GM19455 (cell line): Measurements from ENCODE around the gene GBF1.
"Not testable (repeated sequence)": the region's sequence is repeated elsewhere in the genome, so short reads cannot be mapped to it uniquely, and the experiment has no call there.

Source experiments
- ATAC-seq: cut with Tn5 transposase; IDR thresholded peaks from one replicate; pipeline ENCODE4 v1.9.1; 2021; ENCODE audit not compliant: unreplicated experiment

Gene GBF1

DNA sequence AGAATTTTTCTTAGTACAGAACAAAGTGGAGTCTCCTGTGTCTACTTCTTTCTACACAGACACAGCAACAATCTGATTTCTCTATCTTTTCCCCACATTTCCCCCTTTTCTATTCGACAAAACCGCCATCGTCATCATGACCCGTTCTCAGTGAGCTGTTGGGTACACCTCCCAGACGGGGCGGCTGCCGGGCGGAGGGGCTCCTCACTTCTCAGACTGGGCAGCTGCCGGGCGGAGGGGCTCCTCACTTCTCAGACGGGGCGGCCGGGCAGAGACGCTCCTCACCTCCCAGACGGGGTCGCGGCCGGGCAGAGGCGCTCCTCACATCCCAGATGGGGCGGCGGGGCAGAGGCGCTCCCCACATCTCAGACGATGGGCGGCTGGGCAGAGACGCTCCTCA lies 56.0 kb downstream of the GBF1 start:
- ATAC-seq, result not testable (repeated sequence)

- no peak for ATAC-seq
These were observed 57.3 kb downstream of the GBF1 start for GRCh38 chr10:102302611-102303010.

DNA sequence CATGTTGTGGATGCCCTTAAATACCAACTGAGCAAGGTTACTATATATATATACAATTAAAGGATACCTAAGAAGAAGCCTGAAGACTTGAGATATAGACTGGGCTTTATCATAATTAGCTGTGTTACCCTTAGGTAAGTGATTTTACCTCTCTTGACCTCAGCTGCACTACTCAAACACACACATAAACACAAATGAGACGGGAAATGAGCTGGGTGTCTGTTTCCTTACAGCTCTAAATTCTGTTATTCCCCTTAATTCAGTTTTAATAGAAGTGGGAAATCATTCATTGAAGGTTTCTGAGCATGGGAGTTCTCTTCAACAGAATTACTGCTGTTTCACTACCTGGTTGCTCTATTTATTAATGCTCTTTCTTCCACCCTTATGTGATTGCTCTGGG lies 60.7 kb downstream of the GBF1 start:
- no peak for ATAC-seq

GRCh38 chr10:102306710-102307109 lies 61.4 kb downstream of the GBF1 start:
- no peak for ATAC-seq

- ATAC-seq, result not testable (repeated sequence)
These were observed 63.0 kb downstream of the GBF1 start for GRCh38 chr10:102308318-102308717.

DNA sequence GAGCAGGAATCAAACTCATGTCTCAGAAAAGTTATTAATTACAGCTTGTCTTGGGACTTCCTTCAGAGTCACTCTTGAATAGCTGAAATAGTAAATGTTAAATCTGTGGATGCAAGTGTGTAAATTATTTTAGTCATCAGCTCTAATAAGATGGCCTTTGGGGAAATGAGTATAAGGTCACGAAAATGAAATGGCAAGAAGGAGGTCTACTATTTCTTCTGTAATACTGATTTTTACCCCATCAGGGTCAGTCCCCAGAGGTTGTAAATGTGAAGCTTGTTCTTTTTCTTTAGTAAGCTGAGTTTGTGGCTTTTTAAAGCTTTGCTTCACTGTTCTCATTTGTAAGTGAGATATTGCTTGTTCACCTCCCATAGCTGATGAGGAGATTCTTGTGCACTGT lies 63.9 kb downstream of the GBF1 start:
- ATAC-seq, result no peak

- no peak for ATAC-seq
These were observed 64.6 kb downstream of the GBF1 start for GRCh38 chr10:102309916-102310315.

DNA sequence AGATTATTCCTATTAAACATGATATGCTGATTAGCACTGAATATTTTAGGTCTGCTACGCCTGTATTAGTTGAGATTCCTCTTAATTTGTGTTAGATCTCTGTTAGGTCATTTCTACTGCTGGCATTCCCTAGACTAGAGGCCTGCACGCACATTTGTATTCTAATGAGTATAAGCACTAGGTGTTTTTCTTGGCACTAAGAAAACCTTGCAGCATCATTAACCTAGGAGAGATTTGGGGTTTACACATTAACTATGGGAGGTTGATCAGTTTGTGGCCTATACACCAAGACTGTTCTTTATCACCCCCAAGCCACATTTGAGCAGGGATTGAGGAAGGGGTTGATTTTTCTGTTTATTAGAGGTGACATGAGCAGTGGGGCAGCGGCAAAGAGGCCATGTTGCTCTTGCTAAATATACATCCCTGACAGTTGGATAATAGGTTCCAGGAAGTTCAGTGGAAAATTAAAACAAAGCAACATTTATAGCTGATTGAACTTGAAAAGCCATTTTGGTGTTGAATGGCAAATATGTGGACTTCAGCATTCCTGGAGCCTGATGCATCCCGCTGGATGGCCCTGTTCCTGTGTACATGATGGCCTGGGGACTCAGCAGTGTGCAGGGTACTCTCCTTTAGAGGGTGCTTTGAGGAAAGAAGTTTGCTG lies 65.2 kb downstream of the GBF1 start:
- ATAC-seq, result no peak

DNA sequence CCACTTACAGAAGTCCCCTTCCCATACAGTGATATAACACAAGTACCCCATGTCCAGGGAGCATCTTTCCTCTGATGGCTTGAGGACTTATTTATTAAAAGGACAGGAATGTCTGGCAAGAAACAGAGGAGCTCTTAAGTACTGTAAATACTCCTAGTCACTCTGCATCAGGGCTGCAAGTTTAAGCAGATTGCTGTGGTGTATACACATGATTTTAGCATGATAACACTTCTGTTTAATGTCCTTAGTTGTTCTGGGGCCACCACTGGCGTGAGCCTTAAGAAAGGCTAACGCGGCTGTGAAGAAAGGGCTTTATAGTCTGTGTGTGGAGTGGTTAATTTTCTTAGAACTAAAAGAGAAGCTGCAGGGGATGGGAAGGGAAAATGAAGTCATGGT lies 65.7 kb downstream of the GBF1 start:
- no peak for ATAC-seq

DNA sequence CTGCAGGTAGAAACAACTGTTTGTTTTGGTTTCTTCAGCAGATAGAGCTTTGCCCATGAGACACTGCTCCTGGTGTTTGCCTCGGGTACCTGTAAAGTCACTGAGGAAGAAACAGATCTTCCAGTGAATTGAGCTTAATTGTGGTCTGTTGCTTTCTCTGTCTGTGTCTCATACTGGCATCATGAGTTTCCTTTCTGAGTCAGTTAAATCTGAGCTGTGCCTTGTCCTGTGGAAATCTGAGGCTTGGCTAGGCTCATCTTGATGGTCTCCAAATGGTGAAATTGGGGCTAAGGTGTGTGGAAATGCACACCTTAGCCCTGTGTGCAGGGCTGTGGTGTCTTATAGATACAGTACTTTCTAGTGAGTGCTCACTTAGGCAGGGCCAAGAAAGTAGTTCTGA lies 67.4 kb downstream of the GBF1 start:
- no peak for ATAC-seq

DNA sequence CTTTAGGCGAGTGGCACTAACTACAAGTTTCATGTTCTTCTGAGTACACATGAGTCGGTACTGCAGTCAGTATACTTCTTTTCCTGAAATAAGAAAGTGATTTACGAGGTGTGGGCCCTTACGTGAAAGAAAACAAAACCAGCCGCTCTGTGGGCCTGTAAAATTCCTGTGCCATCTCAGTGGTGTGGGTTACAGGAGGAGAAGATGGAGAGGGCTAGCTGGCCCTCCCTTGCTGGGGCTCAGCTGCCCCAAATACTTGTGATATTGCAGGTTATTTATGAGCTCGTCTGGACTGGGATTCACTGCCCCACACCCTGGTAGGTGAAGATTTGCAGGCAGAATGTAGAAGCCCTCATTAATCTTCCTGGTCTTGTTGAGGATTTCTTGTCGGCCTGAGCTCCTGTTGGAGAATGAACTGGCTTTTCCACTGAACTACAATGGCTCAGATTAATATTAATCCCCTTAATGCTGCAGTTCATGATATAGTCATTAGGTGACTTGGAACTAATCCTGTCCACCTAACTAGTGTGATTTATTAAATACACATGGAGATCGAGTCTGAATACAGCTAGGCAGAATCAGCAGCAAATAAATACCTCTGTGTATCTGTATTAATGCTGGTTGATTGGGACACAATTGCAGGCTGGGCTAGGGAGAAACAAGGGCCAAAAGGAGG lies 68.0 kb downstream of the GBF1 start:
- ATAC-seq, result no peak

GRCh38 chr10:102314801-102315200 lies 69.5 kb downstream of the GBF1 start:
- ATAC-seq, result no peak

DNA sequence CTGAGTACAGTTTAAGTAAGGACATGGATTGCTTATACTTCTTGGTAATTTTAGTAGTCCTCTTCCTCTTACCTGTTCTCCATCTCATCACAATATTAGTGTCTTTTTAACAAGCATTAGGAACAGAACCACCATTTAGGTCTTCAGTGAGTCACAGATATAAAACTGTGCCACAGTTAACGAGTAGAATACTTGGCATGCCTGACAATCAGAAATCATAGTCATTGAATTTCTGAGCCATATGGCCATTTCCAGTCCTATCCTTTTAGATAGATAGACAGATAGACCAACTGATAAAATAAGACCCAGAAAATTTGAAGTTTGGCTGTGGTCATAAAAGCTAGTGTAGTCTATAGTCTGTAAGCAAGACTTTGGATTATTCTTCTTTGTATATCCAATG lies 71.1 kb downstream of the GBF1 start:
- ATAC-seq, result no peak

- no peak for ATAC-seq
These were observed 77.6 kb downstream of the GBF1 start for GRCh38 chr10:102322914-102323313.

DNA sequence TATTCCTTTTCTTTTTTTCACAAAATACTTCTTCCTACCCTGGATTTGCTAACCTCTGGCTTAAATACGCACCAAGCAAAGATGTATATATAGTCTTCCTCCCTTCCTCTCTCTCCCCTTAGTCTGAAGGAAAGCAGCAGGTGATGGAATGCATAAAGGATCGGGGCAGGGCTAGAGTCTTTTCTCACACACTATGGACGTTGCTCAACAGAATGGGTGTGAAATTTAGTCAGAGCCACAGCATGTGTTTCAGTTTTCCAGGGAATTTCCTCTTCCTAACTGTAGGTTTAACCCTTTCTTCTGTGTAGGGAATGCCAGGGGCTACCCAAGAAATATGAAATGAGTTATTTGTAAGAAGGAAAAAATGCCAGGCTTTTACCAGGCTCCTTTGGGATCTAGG lies 78.7 kb downstream of the GBF1 start:
- ATAC-seq, result no peak

GRCh38 chr10:102326031-102326430 lies 80.7 kb downstream of the GBF1 start:
- ATAC-seq, result no peak

- ATAC-seq, result no peak
These were observed 81.7 kb downstream of the GBF1 start for GRCh38 chr10:102327002-102327401.

DNA sequence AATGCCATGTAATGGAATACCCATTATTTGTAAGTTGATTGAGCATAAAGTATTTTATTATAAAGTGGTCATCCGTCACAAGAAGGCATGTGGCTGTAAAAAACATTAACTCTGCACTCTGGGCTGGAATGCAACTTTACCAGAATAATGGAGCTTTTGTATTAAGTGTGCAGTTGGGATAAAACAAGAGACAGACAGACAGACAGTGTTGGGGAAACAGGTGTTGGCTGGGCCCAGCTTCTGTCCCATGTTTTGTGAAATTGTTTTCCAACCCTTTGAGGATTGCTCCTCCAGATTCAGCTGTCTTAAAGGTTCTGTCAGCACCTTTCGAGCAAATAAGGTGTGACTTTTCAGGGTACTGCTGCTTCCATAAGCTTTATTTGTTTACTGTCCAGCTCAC lies 82.3 kb downstream of the GBF1 start:
- ATAC-seq, result no peak

DNA sequence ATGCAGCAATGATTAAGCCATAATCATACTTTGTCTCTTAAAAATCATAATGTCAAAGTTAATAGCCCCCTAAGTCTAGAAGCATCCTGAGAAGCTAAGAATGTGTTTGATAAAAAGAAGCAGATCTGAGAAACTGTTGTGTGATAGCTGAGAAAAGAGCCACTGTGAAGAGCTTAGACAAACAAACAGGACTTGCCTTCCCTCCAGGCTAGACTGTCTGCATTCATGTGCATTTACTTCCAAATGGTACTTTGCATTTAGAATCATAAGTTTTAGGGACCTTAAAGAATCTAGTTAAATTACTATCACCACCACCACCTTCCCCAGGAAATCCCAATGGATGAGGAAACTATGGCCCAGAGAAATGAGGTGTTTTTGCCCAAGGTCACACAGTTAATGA lies 87.4 kb downstream of the GBF1 start:
- ATAC-seq, result no peak

DNA sequence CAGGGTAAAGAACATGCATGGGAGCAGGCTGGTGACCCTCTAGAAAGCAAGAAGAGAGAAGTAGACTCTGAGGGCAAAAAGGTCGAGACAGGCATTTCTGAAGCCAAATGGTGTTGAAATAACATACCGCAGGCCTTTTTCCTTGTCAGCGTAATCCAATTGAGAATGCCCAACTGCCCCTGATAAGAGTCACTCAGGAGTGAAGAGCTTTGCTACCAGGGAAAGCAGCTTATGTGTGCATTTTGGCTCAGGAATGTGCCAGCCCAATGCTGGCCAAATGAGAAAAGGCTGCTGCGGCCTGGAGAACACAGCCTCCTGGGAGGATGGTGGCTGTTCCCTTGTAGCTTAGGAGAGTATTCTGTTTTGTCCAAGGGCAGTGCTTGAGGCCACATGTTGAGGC lies 88.8 kb downstream of the GBF1 start:
- ATAC-seq, result no peak

- no peak for ATAC-seq
These were observed 89.9 kb downstream of the GBF1 start for GRCh38 chr10:102335184-102335583.

- no peak for ATAC-seq
These were observed 95.8 kb downstream of the GBF1 start for GRCh38 chr10:102341038-102341688.
